Measurements from ENCODE around the gene ROR1.

Gene ROR1

GRCh38 chr1:64139877-64140276 lies 366.1 kb downstream of the ROR1 start:
- no peak for DNase-seq (ENCODE audit: low read depth)
- H3K4me3 ChIP-seq (ENCODE audit: low read depth, low read length): no peak overlapping the region
- no peak for TF ChIP-seq CTCF (conservative IDR thresholded peaks at IDR 0.05; ENCODE audit: low read depth, low read length)

- H3K4me3 ChIP-seq (ENCODE audit: low read depth, low read length): no peak overlapping the region
- TF ChIP-seq CTCF (conservative IDR thresholded peaks at IDR 0.05; ENCODE audit: low read depth, low read length): no peak
- no peak for DNase-seq (ENCODE audit: low read depth)
These were observed 366.8 kb downstream of the ROR1 start for GRCh38 chr1:64140596-64140995.

- H3K4me3 ChIP-seq (ENCODE audit: low read depth, low read length): no peak overlapping the region
- no peak for TF ChIP-seq CTCF (conservative IDR thresholded peaks at IDR 0.05; ENCODE audit: low read depth, low read length)
- no peak for DNase-seq (ENCODE audit: low read depth)
These were observed 373.4 kb downstream of the ROR1 start for GRCh38 chr1:64147045-64147724.

- no peak overlapping the region for H3K4me3 ChIP-seq (ENCODE audit: low read depth, low read length)
- DNase-seq (ENCODE audit: low read depth): no peak
- TF ChIP-seq CTCF (conservative IDR thresholded peaks at IDR 0.05; ENCODE audit: low read depth, low read length): no peak
These were observed 373.9 kb downstream of the ROR1 start for GRCh38 chr1:64147759-64148158.

GRCh38 chr1:64150266-64150665 lies 376.4 kb downstream of the ROR1 start:
- no peak overlapping the region for H3K4me3 ChIP-seq (ENCODE audit: low read depth, low read length)
- TF ChIP-seq CTCF (conservative IDR thresholded peaks at IDR 0.05; ENCODE audit: low read depth, low read length): no peak

GRCh38 chr1:64150729-64151230 lies 377.0 kb downstream of the ROR1 start:
- H3K4me3 ChIP-seq (ENCODE audit: low read depth, low read length): no peak overlapping the region
- no peak for DNase-seq (ENCODE audit: low read depth)
- no peak for TF ChIP-seq CTCF (conservative IDR thresholded peaks at IDR 0.05; ENCODE audit: low read depth, low read length)

More at GRCh38 chr1:64150266-64150665, 376.4 kb downstream of the ROR1 start:
- no peak for DNase-seq (ENCODE audit: low read depth)

GRCh38 chr1:64155278-64155677 lies 381.5 kb downstream of the ROR1 start:
- no peak for TF ChIP-seq CTCF (conservative IDR thresholded peaks at IDR 0.05; ENCODE audit: low read depth, low read length)
- no peak for DNase-seq (ENCODE audit: low read depth)
- H3K4me3 ChIP-seq (ENCODE audit: low read depth, low read length): no peak overlapping the region

Data from choroid plexus epithelial cell (primary cell).